Activated CD8-positive, alpha-beta memory T cell treated with anti-CD3 and anti-CD28 coated beads, Interleukin-2, amount 10 ng/mL, durations not matched to agents 7 days and 5 days (primary cell): ENCODE data around the gene SPRYD3. TPM values are rescaled to one million over a fixed set of nuclear protein-coding genes. Genes with fewer than 3 reads are reported as not detected.
A peak's percentile ranks its signal among the peaks of the same experiment; 100 is the strongest.

Source experiments
- ATAC-seq: fragments of 150-1000 bp; cut with Tn5 transposase; one replicate; pipeline ENCODE4 v1.10.0; 2021; ENCODE audit warnings: moderate library complexity
- CTCF ChIA-PET: fragments of 350-600 bp; sonication (Branson Sonifier 250); formaldehyde crosslinking; loops from one replicate; lab custom pipeline; 2021; ENCODE audit warnings: antibody characterized with exemption; lab: Charles Lee
- DNase-seq: peaks from one replicate; pipeline ENCODE4 v3.0.0-alpha.2; 2020
- H3K27ac Mint-ChIP-seq: one replicate; pipeline ENCODE4 v1.8.0; 2021; ENCODE audit warnings: mild to moderate bottlenecking, mixed read lengths
- H3K27me3 Mint-ChIP-seq: one replicate; pipeline ENCODE4 v1.8.0; 2021; ENCODE audit warnings: mixed read lengths
- H3K36me3 Mint-ChIP-seq: one replicate; pipeline ENCODE4 v1.8.0; 2021; ENCODE audit warnings: mild to moderate bottlenecking, mixed read lengths
- H3K4me1 Mint-ChIP-seq: one replicate; pipeline ENCODE4 v1.8.0; 2021; ENCODE audit warnings: mixed read lengths
- H3K4me3 Mint-ChIP-seq: one replicate; pipeline ENCODE4 v1.8.0; 2021; ENCODE audit warnings: mild to moderate bottlenecking, moderate library complexity, mixed read lengths
- H3K9me3 Mint-ChIP-seq: one replicate; pipeline ENCODE4 v1.8.0; 2022; ENCODE audit warnings: low read depth, mixed read lengths
- total RNA-seq, 2 experiments: library from RNA; stranded (reverse); gene quantifications; one replicate each; pipeline ENCODE4 v1.2.3, GENCODE V29; 2021

Gene SPRYD3
- 10 to 100 TPM; 27.8 to 29.7 TPM for total RNA-seq

GRCh38 chr12:53079226-53080117, at the start of gene SPRYD3:
Gene SPRYD3 (minus strand): TSS chr12:53079390. CDS start chr12:53079333, 57 bp downstream.
- CTCF ChIA-PET: interaction anchor here (0.6 to 8.6 kb wide), 16 partner anchors 10 to 265 kb away, joined by 3 to 109 read pairs (median 4); partner anchors contain the start of genes CSAD, IGFBP6, SOAT2 and ZNF740
- peak within 1 kb of the TSS; percentile 80 for H3K4me3 Mint-ChIP-seq
- H3K9me3 Mint-ChIP-seq: no peaks in the 10 kb centered on the region
- DNase-seq (peak; percentile 97), ATAC-seq (peak; percentile 97)
- H3K27me3 Mint-ChIP-seq: no peaks in the 10 kb centered on the region
- H3K36me3 Mint-ChIP-seq: peaks cover 11% of the 10 kb centered on the region
- H3K27ac Mint-ChIP-seq: peak within 1 kb of the TSS; percentile 88
- peaks cover 31% of the 10 kb centered on the region for H3K4me1 Mint-ChIP-seq

- CTCF ChIA-PET: interaction anchor here (1.3 kb wide), 1 partner anchor 27 kb away, joined by 5 read pairs; no protein-coding TSS in a partner anchor
- Mint-ChIP-seq H3K4me3 (no peak overlapping the region), H3K9me3 (no peaks in the 10 kb centered on the region)
These were observed 48.0 kb upstream of the SPRYD3 start for GRCh38 chr12:53127169-53127568.

GRCh38 chr12:53124352-53124723, 45.1 kb upstream of the SPRYD3 start:
- CTCF ChIA-PET: no interaction called here
- ATAC-seq (no peak), DNase-seq (no peak)
- Mint-ChIP-seq H3K27ac (no peak overlapping the region), H3K4me1 (no peaks in the 10 kb centered on the region), H3K27me3 (no peaks in the 10 kb centered on the region), H3K9me3 (no peaks in the 10 kb centered on the region), H3K4me3 (no peak overlapping the region), H3K36me3 (no peaks in the 10 kb centered on the region)

More at GRCh38 chr12:53127169-53127568, 48.0 kb upstream of the SPRYD3 start:
- DNase-seq (no peak), ATAC-seq (no peak)
- Mint-ChIP-seq H3K36me3 (no peaks in the 10 kb centered on the region), H3K27ac (no peak overlapping the region), H3K4me1 (no peaks in the 10 kb centered on the region), H3K27me3 (no peaks in the 10 kb centered on the region)

- H3K27me3 Mint-ChIP-seq: no peaks in the 10 kb centered on the region
- H3K36me3 Mint-ChIP-seq: no peaks in the 10 kb centered on the region
- DNase-seq: no peak
- H3K9me3 Mint-ChIP-seq: no peaks in the 10 kb centered on the region
- no peaks in the 10 kb centered on the region for H3K4me1 Mint-ChIP-seq
- CTCF ChIA-PET: interaction anchor here (1.3 kb wide), 1 partner anchor 36 kb away, joined by 3 read pairs; no protein-coding TSS in a partner anchor
- no peak overlapping the region for H3K27ac Mint-ChIP-seq
- ATAC-seq: no peak
- no peak overlapping the region for H3K4me3 Mint-ChIP-seq
These were observed 44.6 kb upstream of the SPRYD3 start for GRCh38 chr12:53123578-53124351.

- Mint-ChIP-seq H3K27me3 (no peaks in the 10 kb centered on the region), H3K27ac (no peak overlapping the region), H3K36me3 (no peaks in the 10 kb centered on the region), H3K9me3 (no peaks in the 10 kb centered on the region), H3K4me1 (no peaks in the 10 kb centered on the region), H3K4me3 (no peak overlapping the region)
- no peak for DNase-seq
- no peak for ATAC-seq
- CTCF ChIA-PET: interaction anchor here (1.3 kb wide), 1 partner anchor 37 kb away, joined by 3 read pairs; no protein-coding TSS in a partner anchor
These were observed 43.8 kb upstream of the SPRYD3 start for GRCh38 chr12:53122961-53123468.

- CTCF ChIA-PET: interaction anchor here (1.0 kb wide), 1 partner anchor 55 kb away, joined by 3 read pairs; no protein-coding TSS in a partner anchor
- no peak overlapping the region for H3K27ac Mint-ChIP-seq
- H3K9me3 Mint-ChIP-seq: no peaks in the 10 kb centered on the region
- H3K36me3 Mint-ChIP-seq: no peaks in the 10 kb centered on the region
- DNase-seq (no peak), ATAC-seq (no peak)
- H3K4me3 Mint-ChIP-seq: no peak overlapping the region
- H3K4me1 Mint-ChIP-seq: no peaks in the 10 kb centered on the region
- no peaks in the 10 kb centered on the region for H3K27me3 Mint-ChIP-seq
These were observed 41.7 kb upstream of the SPRYD3 start for GRCh38 chr12:53120685-53121525.

- Mint-ChIP-seq H3K27ac (no peak overlapping the region), H3K9me3 (no peaks in the 10 kb centered on the region), H3K36me3 (no peaks in the 10 kb centered on the region), H3K27me3 (no peaks in the 10 kb centered on the region), H3K4me3 (no peak overlapping the region), H3K4me1 (no peaks in the 10 kb centered on the region)
- CTCF ChIA-PET: no interaction called here
- DNase-seq (no peak), ATAC-seq (no peak)
These were observed 39.6 kb upstream of the SPRYD3 start for GRCh38 chr12:53118751-53119300.

GRCh38 chr12:53115891-53116648, 36.9 kb upstream of the SPRYD3 start:
- Mint-ChIP-seq H3K36me3 (no peaks in the 10 kb centered on the region), H3K27me3 (no peaks in the 10 kb centered on the region), H3K9me3 (no peaks in the 10 kb centered on the region), H3K27ac (no peak overlapping the region), H3K4me3 (no peak overlapping the region), H3K4me1 (no peaks in the 10 kb centered on the region)
- no peak for ATAC-seq
- DNase-seq: peak; percentile 23
- CTCF ChIA-PET: interaction anchor here (1.0 to 1.8 kb wide), 4 partner anchors 13 to 50 kb away, joined by 3 to 6 read pairs (median 4); no protein-coding TSS in a partner anchor

GRCh38 chr12:53115112-53115890, 36.1 kb upstream of the SPRYD3 start:
- CTCF ChIA-PET: interaction anchor here (1.0 to 1.8 kb wide), 3 partner anchors 13 to 49 kb away, joined by 3 to 4 read pairs (median 3); no protein-coding TSS in a partner anchor
- no peaks in the 10 kb centered on the region for H3K4me1 Mint-ChIP-seq
- ATAC-seq (no peak), DNase-seq (peak; percentile 39)
- H3K36me3 Mint-ChIP-seq: no peaks in the 10 kb centered on the region
- no peak overlapping the region for H3K27ac Mint-ChIP-seq
- H3K4me3 Mint-ChIP-seq: no peak overlapping the region
- H3K27me3 Mint-ChIP-seq: no peaks in the 10 kb centered on the region
- H3K9me3 Mint-ChIP-seq: no peaks in the 10 kb centered on the region

- Mint-ChIP-seq H3K4me1 (no peaks in the 10 kb centered on the region), H3K4me3 (no peak overlapping the region), H3K36me3 (no peaks in the 10 kb centered on the region), H3K27me3 (no peaks in the 10 kb centered on the region), H3K27ac (no peak overlapping the region), H3K9me3 (no peaks in the 10 kb centered on the region)
- peak; percentile 8 for DNase-seq
- CTCF ChIA-PET: no interaction called here
- ATAC-seq: no peak
These were observed 34.8 kb upstream of the SPRYD3 start for GRCh38 chr12:53113951-53114350.

- Mint-ChIP-seq H3K27ac (no peak overlapping the region), H3K36me3 (no peaks in the 10 kb centered on the region), H3K4me3 (no peak overlapping the region)
These were observed 34.0 kb upstream of the SPRYD3 start for GRCh38 chr12:53113136-53113705.

More at GRCh38 chr12:53113136-53113705, 34.0 kb upstream of the SPRYD3 start:
- no peaks in the 10 kb centered on the region for H3K4me1 Mint-ChIP-seq
- CTCF ChIA-PET: interaction anchor here (0.6 to 1.5 kb wide), 2 partner anchors 14 to 46 kb away, joined by 3 read pairs; no protein-coding TSS in a partner anchor
- H3K27me3 Mint-ChIP-seq: no peaks in the 10 kb centered on the region
- ATAC-seq: no peak
- H3K9me3 Mint-ChIP-seq: no peaks in the 10 kb centered on the region
- peak; percentile 29 for DNase-seq
